ENCODE data around the gene NTN5. TPM values are rescaled to one million over a fixed set of nuclear protein-coding genes. Genes with fewer than 3 reads are reported as not detected.

NTN5 gene
- total RNA-seq, 1 donor from 2014 or later = 1.8 TPM

DNA sequence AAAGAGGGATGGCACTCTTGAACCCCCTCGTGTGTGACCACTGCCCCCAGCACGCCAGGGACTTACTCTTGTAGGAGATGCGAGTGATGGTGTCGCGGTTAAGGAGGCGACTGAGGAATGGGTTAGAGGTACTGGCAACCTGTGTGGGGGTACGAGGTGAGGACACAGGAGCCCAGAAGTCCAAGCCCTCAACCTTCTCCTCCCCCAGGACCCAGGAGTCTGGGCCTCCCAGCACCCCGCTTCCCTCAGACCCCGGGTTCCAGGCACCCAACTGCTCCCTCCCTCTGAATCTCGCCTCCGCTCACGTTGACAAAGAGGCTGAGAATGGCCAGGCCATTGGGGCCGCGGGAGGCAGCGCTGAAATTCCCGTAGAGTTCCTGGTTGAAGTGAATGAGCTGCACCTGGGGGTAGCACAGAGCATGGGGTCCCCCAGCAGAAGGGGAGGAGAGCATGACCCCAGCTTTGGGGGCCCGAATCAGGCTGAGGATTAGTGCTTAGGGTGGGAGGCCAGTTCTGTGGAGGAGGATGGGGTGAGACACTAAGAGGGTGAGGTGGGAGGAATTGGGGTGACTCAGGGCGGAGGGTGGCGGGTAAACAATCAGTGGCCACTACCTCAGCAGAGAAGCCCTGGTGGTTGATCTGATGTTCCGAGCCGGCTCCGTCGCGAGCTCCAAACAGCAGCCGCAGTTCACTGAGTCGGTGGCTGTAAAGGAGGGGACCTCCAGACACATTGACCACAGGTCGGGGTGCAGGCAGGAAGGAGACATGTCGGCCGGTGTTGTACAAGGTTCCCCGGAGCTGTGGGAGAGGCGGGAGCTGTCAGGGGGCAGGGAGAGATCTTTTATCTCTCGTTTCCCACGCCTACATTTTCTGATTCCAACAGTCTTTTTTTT is 33.1 kb downstream of the NTN5 start:
- DNase-seq = no peak
- Mint-ChIP-seq H3K27me3 (ENCODE audit: unreplicated experiment) (peaks cover 20% of the 10 kb centered on the region), H3K36me3 (ENCODE audit: unreplicated experiment) (peaks cover 4% of the 10 kb centered on the region), H3K9me3 (ENCODE audit: unreplicated experiment) (peaks cover 6% of the 10 kb centered on the region), H3K4me1 (ENCODE audit: low read depth, unreplicated experiment) (peaks cover 10% of the 10 kb centered on the region), H3K27ac (ENCODE audit: unreplicated experiment) (no peak overlapping the region), H3K4me3 (ENCODE audit: unreplicated experiment) (peak overlapping the region; percentile 9)
- no peak for TF ChIP-seq CTCF (IDR thresholded peaks at IDR 0.05; ENCODE audit: partially characterized antibody, unreplicated experiment)

- peaks cover 10% of the 10 kb centered on the region for H3K4me1 Mint-ChIP-seq (ENCODE audit: low read depth, unreplicated experiment)
- H3K4me3 Mint-ChIP-seq (ENCODE audit: unreplicated experiment) = peak overlapping the region; percentile 63
- no peak for DNase-seq
- H3K27me3 Mint-ChIP-seq (ENCODE audit: unreplicated experiment) = peaks cover 20% of the 10 kb centered on the region
- TF ChIP-seq CTCF (IDR thresholded peaks at IDR 0.05; ENCODE audit: partially characterized antibody, unreplicated experiment) = no peak
- peaks cover 5% of the 10 kb centered on the region for H3K9me3 Mint-ChIP-seq (ENCODE audit: unreplicated experiment)
- peaks cover 4% of the 10 kb centered on the region for H3K36me3 Mint-ChIP-seq (ENCODE audit: unreplicated experiment)
- peak overlapping the region; percentile 90 for H3K27ac Mint-ChIP-seq (ENCODE audit: unreplicated experiment)
These were observed 33.9 kb downstream of the NTN5 start for GRCh38 chr19:48638831-48639381.

DNA sequence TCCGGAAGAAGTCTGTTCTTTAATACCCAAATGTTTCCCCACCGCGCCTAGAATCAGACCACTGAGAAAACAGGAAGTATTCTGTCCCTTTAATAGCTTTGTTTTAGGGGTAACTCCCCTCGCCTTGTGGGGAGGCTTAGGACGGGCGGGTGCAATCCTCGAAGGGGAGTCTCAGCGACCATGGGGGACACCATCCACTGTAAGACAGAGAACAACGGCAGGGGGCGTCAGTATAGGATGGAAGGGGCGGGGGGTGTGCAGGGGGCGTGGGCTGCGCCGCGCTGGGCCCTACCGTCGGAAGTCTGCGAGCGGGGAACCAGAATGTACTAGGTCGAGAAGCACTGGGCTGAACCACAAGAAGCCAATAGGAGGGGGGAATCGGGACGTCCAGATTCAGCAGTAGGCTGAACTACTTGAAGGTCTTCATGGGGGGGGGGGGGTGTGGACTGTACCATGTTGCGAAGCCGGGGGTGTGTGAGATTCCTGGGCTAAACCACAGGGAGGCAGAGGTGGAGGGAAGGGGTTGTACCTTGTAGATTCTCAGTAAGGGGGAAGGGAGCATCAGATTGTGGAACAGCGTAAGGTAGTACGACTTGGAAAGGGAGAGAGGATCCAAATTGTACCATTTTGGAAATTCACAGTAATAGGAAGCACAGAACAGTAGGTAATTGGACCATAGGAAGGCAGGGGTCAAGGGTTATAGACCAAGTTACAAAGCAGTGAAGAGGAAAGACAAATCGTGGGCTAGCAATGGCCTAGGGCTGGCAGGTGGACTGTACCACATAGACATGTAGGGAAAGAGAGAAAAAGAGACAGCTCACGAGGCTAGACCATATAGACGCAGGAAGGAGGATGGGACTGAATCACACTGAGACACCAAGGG is 34.6 kb downstream of the NTN5 start:
- Mint-ChIP-seq H3K4me1 (ENCODE audit: low read depth, unreplicated experiment) (peaks cover 13% of the 10 kb centered on the region), H3K36me3 (ENCODE audit: unreplicated experiment) (peaks cover 4% of the 10 kb centered on the region), H3K4me3 (ENCODE audit: unreplicated experiment) (peak overlapping the region; percentile 86), H3K27ac (ENCODE audit: unreplicated experiment) (peak overlapping the region; percentile 90), H3K9me3 (ENCODE audit: unreplicated experiment) (peaks cover 7% of the 10 kb centered on the region), H3K27me3 (ENCODE audit: unreplicated experiment) (peaks cover 22% of the 10 kb centered on the region)
- peak; percentile 73 for DNase-seq
- no peak for TF ChIP-seq CTCF (IDR thresholded peaks at IDR 0.05; ENCODE audit: partially characterized antibody, unreplicated experiment)

GRCh38 chr19:48637449-48637947 is 35.3 kb downstream of the NTN5 start:
- peak overlapping the region; percentile 86 for H3K4me3 Mint-ChIP-seq (ENCODE audit: unreplicated experiment)
- H3K36me3 Mint-ChIP-seq (ENCODE audit: unreplicated experiment) = peaks cover 4% of the 10 kb centered on the region
- peak; percentile 95 for DNase-seq
- H3K27me3 Mint-ChIP-seq (ENCODE audit: unreplicated experiment) = peaks cover 20% of the 10 kb centered on the region
- peaks cover 13% of the 10 kb centered on the region for H3K4me1 Mint-ChIP-seq (ENCODE audit: low read depth, unreplicated experiment)
- TF ChIP-seq CTCF (IDR thresholded peaks at IDR 0.05; ENCODE audit: partially characterized antibody, unreplicated experiment) = no peak
- H3K9me3 Mint-ChIP-seq (ENCODE audit: unreplicated experiment) = peaks cover 5% of the 10 kb centered on the region
- H3K27ac Mint-ChIP-seq (ENCODE audit: unreplicated experiment) = peak overlapping the region; percentile 90

All from glutamatergic neuron (in vitro differentiated cells).